Thoracic aorta (tissue), 2 donors: Measurements from ENCODE around the gene ZBED4. TPM values are rescaled to one million over a fixed set of nuclear protein-coding genes. Genes with fewer than 3 reads are reported as not detected.

Experiments used
- ATAC-seq: fragments of 150-250 bp; one replicate; pipeline ENCODE4 v1.8.0; 2017; ENCODE audit warnings: low read depth; ENCODE audit not compliant: insufficient number of reproducible peaks, low FRiP score
- DNase-seq: peaks from one replicate; pipeline ENCODE4 v3.0.0-alpha.2; 2020; ENCODE audit warnings: low spot score
- H3K27ac ChIP-seq, 2 donors: fragments of 200-600 bp; sonication (generic); 1 replicate in 1 of 2; 2 replicates in 1 of 2; pipeline ENCODE4 v1.5.1; 2016; ENCODE audit warnings: mild to moderate bottlenecking in 2 of 2, moderate library complexity in 2 of 2
- H3K27me3 ChIP-seq: fragments of 200-600 bp; sonication (generic); replicated peaks from 2 replicates; pipeline ENCODE4 v1.6.0; 2016; ENCODE audit warnings: mild to moderate bottlenecking; ENCODE audit not compliant: insufficient read depth
- H3K36me3 ChIP-seq: fragments of 200-600 bp; sonication (generic); one replicate; pipeline ENCODE4 v1.5.1; 2016
- H3K4me1 ChIP-seq, 2 donors: fragments of 200-600 bp; sonication (generic); 1 replicate in 1 of 2; 2 replicates in 1 of 2; pipeline versions ENCODE4 v1.5.1 to v1.6.0; 2016; ENCODE audit warnings: low read depth in 2 of 2, mild to moderate bottlenecking in 1 of 2; ENCODE audit not compliant: control insufficient read depth in 1 of 2
- H3K4me3 ChIP-seq: fragments of 200-600 bp; sonication (generic); 2 replicates; pipeline ENCODE4 v1.5.1; 2016; ENCODE audit warnings: mild to moderate bottlenecking
- H3K9me3 ChIP-seq: fragments of 200-600 bp; sonication (generic); 2 replicates; pipeline ENCODE4 v1.5.1; 2016
- CTCF ChIP-seq: fragments of 200-600 bp; sonication (generic); IDR thresholded peaks from one replicate; pipeline ENCODE4 v1.5.1; 2019; ENCODE audit warnings: antibody characterized with exemption
- total RNA-seq, 2 donors: library from RNA; depleted of rRNA; stranded (reverse); fragments of >200 nt; gene quantifications; one replicate each; pipeline versions ENCODE4 v1.1.0 to v1.2.3, GENCODE V29; 2016

The ZBED4 gene
- total RNA-seq, 2 donors from 2014 or later, result 9.2 to 15.1 TPM

GRCh38 chr22:49811020-49811791 lies 42.4 kb upstream of the ZBED4 start:
- no peaks in the 10 kb centered on the region for H3K9me3 ChIP-seq
- peaks cover 6 to 10% of the 10 kb centered on the region in 2 donors for H3K4me1 ChIP-seq
- no peaks in the 10 kb centered on the region for H3K27me3 ChIP-seq
- peaks cover 7% of the 10 kb centered on the region for H3K36me3 ChIP-seq
- ATAC-seq (no peak), DNase-seq (no peak)
- no peak overlapping the region for H3K27ac ChIP-seq
- TF ChIP-seq CTCF, result no peak
- no peak overlapping the region for H3K4me3 ChIP-seq

- Histone ChIP-seq H3K27me3 (no peaks in the 10 kb centered on the region), H3K4me3 (no peak overlapping the region), H3K36me3 (peaks cover 15% of the 10 kb centered on the region), H3K4me1 (peaks cover 6 to 10% of the 10 kb centered on the region in 2 donors), H3K9me3 (no peaks in the 10 kb centered on the region), H3K27ac (no peak overlapping the region)
- no peak for DNase-seq
- TF ChIP-seq CTCF, result no peak
- ATAC-seq, result no peak
Observed at GRCh38 chr22:49812838-49813237, 40.8 kb upstream of the ZBED4 start.

GRCh38 chr22:49814164-49814686 lies 39.4 kb upstream of the ZBED4 start:
- ATAC-seq (no peak), DNase-seq (no peak)
- H3K9me3 ChIP-seq, result no peaks in the 10 kb centered on the region
- H3K36me3 ChIP-seq, result peaks cover 29% of the 10 kb centered on the region
- no peak for TF ChIP-seq CTCF
- no peak overlapping the region for H3K4me3 ChIP-seq
- H3K27me3 ChIP-seq, result no peaks in the 10 kb centered on the region
- H3K4me1 ChIP-seq, result peaks cover 6 to 10% of the 10 kb centered on the region in 2 donors
- H3K27ac ChIP-seq, result no peak overlapping the region

GRCh38 chr22:49814856-49815255 lies 38.8 kb upstream of the ZBED4 start:
- Histone ChIP-seq H3K36me3 (peaks cover 30% of the 10 kb centered on the region), H3K9me3 (no peaks in the 10 kb centered on the region), H3K4me3 (no peak overlapping the region), H3K27me3 (no peaks in the 10 kb centered on the region), H3K27ac (no peak overlapping the region), H3K4me1 (peaks cover 5 to 10% of the 10 kb centered on the region in 2 donors)
- TF ChIP-seq CTCF, result no peak
- DNase-seq (no peak), ATAC-seq (no peak)

- no peak for ATAC-seq
- H3K9me3 ChIP-seq, result no peaks in the 10 kb centered on the region
- H3K36me3 ChIP-seq, result peaks cover 37% of the 10 kb centered on the region
Observed at GRCh38 chr22:49815641-49816091, 38.0 kb upstream of the ZBED4 start.

More at GRCh38 chr22:49815641-49816091, 38.0 kb upstream of the ZBED4 start:
- TF ChIP-seq CTCF, result no peak
- peaks cover 0 to 10% of the 10 kb centered on the region in 2 donors for H3K4me1 ChIP-seq
- H3K4me3 ChIP-seq, result no peak overlapping the region
- no peak for DNase-seq
- H3K27ac ChIP-seq, result no peak overlapping the region
- H3K27me3 ChIP-seq, result no peaks in the 10 kb centered on the region
